ENCODE data around the gene HOXB7. TPM values are rescaled to one million over a fixed set of nuclear protein-coding genes. Genes with fewer than 3 reads are reported as not detected.
A peak's percentile ranks its signal among the peaks of the same experiment; 100 is the strongest.

The HOXB7 gene
- total RNA-seq, 2 donors from 2014 or later = not detected

GRCh38 chr17:48592577-48592976 lies 18.2 kb downstream of the HOXB7 start:
- Histone ChIP-seq H3K4me1 (ENCODE audit: control insufficient read depth, insufficient read depth, low read length) (no peaks in the 10 kb centered on the region), H3K36me3 (ENCODE audit: control insufficient read depth, insufficient read depth, low read length) (no peaks in the 10 kb centered on the region), H3K27ac (ENCODE audit: low read depth, low read length) (no peak overlapping the region), H3K4me3 (ENCODE audit: low read length) (no peak overlapping the region), H3K27me3 (ENCODE audit: control insufficient read depth, insufficient read depth, low read length, poor library complexity, severe bottlenecking) (peaks cover 100% of the 10 kb centered on the region), H3K9ac (ENCODE audit: extremely low read depth, low read length, poor library complexity, severe bottlenecking) (no peak overlapping the region), H3K9me3 (ENCODE audit: control insufficient read depth, low read length) (no peaks in the 10 kb centered on the region)
- no peaks in the 10 kb centered on the region for H3K9me3 Mint-ChIP-seq
- peak overlapping the region; percentile 10 for H3K4me3 Mint-ChIP-seq
- peaks cover 10% of the 10 kb centered on the region for H3K4me1 Mint-ChIP-seq
- peak; percentile 66 for DNase-seq
- H3K27me3 Mint-ChIP-seq (ENCODE audit: insufficient read depth) = peaks cover 100% of the 10 kb centered on the region
- WGBS, 2 experiments (ENCODE audit: insufficient coverage in 1 of 2, insufficient read length in 1 of 2) = 12 to 13% methylated on average over 10 to 14 of the region's 14 CpGs
- H3K27ac Mint-ChIP-seq = no peak overlapping the region
- no peaks in the 10 kb centered on the region for H3K36me3 Mint-ChIP-seq (ENCODE audit: low read depth)
- TF ChIP-seq CTCF (conservative IDR thresholded peaks at IDR 0.05) = no peak

GRCh38 chr17:48592057-48592514 lies 18.7 kb downstream of the HOXB7 start:
- Mint-ChIP-seq H3K9me3 (no peaks in the 10 kb centered on the region), H3K27me3 (ENCODE audit: insufficient read depth) (peaks cover 100% of the 10 kb centered on the region), H3K4me3 (no peak overlapping the region), H3K27ac (no peak overlapping the region), H3K4me1 (peaks cover 9% of the 10 kb centered on the region), H3K36me3 (ENCODE audit: low read depth) (no peaks in the 10 kb centered on the region)
- no peak overlapping the region for H3K9ac ChIP-seq (ENCODE audit: extremely low read depth, low read length, poor library complexity, severe bottlenecking)
- no peaks in the 10 kb centered on the region for H3K4me1 ChIP-seq (ENCODE audit: control insufficient read depth, insufficient read depth, low read length)
- H3K4me3 ChIP-seq (ENCODE audit: low read length) = no peak overlapping the region
- no peaks in the 10 kb centered on the region for H3K9me3 ChIP-seq (ENCODE audit: control insufficient read depth, low read length)
- peaks cover 100% of the 10 kb centered on the region for H3K27me3 ChIP-seq (ENCODE audit: control insufficient read depth, insufficient read depth, low read length, poor library complexity, severe bottlenecking)
- no peak overlapping the region for H3K27ac ChIP-seq (ENCODE audit: low read depth, low read length)
- no peak for TF ChIP-seq CTCF (conservative IDR thresholded peaks at IDR 0.05)
- no peaks in the 10 kb centered on the region for H3K36me3 ChIP-seq (ENCODE audit: control insufficient read depth, insufficient read depth, low read length)
- peak; percentile 68 for DNase-seq
- 11 to 19% methylated on average over 8 to 33 of the region's 33 CpGs for WGBS, 2 experiments (ENCODE audit: insufficient coverage in 1 of 2, insufficient read length in 1 of 2)

- TF ChIP-seq CTCF (conservative IDR thresholded peaks at IDR 0.05) = no peak
- H3K36me3 ChIP-seq (ENCODE audit: control insufficient read depth, insufficient read depth, low read length) = no peaks in the 10 kb centered on the region
- no peak overlapping the region for H3K9ac ChIP-seq (ENCODE audit: extremely low read depth, low read length, poor library complexity, severe bottlenecking)
- Mint-ChIP-seq H3K27ac (no peak overlapping the region), H3K36me3 (ENCODE audit: low read depth) (no peaks in the 10 kb centered on the region), H3K9me3 (no peaks in the 10 kb centered on the region), H3K27me3 (ENCODE audit: insufficient read depth) (peaks cover 100% of the 10 kb centered on the region), H3K4me3 (no peak overlapping the region), H3K4me1 (peaks cover 9% of the 10 kb centered on the region)
- no peak overlapping the region for H3K27ac ChIP-seq (ENCODE audit: low read depth, low read length)
- no peak for DNase-seq
- H3K4me1 ChIP-seq (ENCODE audit: control insufficient read depth, insufficient read depth, low read length) = no peaks in the 10 kb centered on the region
- peaks cover 100% of the 10 kb centered on the region for H3K27me3 ChIP-seq (ENCODE audit: control insufficient read depth, insufficient read depth, low read length, poor library complexity, severe bottlenecking)
- no peak overlapping the region for H3K4me3 ChIP-seq (ENCODE audit: low read length)
- H3K9me3 ChIP-seq (ENCODE audit: control insufficient read depth, low read length) = no peaks in the 10 kb centered on the region
- WGBS, 2 experiments (ENCODE audit: insufficient coverage in 1 of 2, insufficient read length in 1 of 2) = 70 to 88% methylated on average over 4 to 8 of the region's 10 CpGs
Observed at GRCh38 chr17:48591255-48592056, 19.4 kb downstream of the HOXB7 start.
